Pancreas (tissue), 10 donors: ENCODE data around the gene SLC29A1. TPM values are rescaled to one million over a fixed set of nuclear protein-coding genes. Genes with fewer than 3 reads are reported as not detected.
"Not testable (repeated sequence)": the region's sequence is repeated elsewhere in the genome, so short reads cannot be mapped to it uniquely, and the experiment has no call there.

ENCODE experiments used
- ATAC-seq, 4 donors: fragments of 200-7000 bp; cut with Tn5 transposase; one replicate each; pipeline versions ENCODE4 v1.8.0 to v1.9.1; 2020; ENCODE audit warnings: mild to moderate bottlenecking in 4 of 4, moderate library complexity in 4 of 4
- DNase-seq, 6 donors: peaks; one replicate each; pipeline ENCODE4 v3.0.0-alpha.2; 2020
- FAIRE-seq: peaks from 2 replicates; lab custom pipeline; 2012; peaks lifted over from hg19 to GRCh38; lab: Jason Lieb, UNC
- H3K27ac ChIP-seq, 4 donors: fragments of 200-600 bp; sonication (generic); 1 replicate in 3 of 4; 2 replicates in 1 of 4; pipeline versions ENCODE4 v1.5.0 to v1.8.0; 2020
- H3K27me3 ChIP-seq, 4 donors: fragments of 200-600 bp; one replicate each; pipeline ENCODE4 v1.8.0; 2021
- H3K36me3 ChIP-seq, 3 donors: fragments of 200-600 bp; sonication (generic) in 1 of 3; one replicate each; pipeline versions ENCODE4 v1.5.0 to v1.8.0; 2020 to 2021
- H3K4me1 ChIP-seq, 3 donors: fragments of 200-600 bp; one replicate each; pipeline ENCODE4 v1.8.0; 2021
- H3K4me3 ChIP-seq, 4 donors: fragments of 200-600 bp; sonication (generic) in 2 of 4; one replicate each; pipeline versions ENCODE4 v1.5.0 to v1.8.0; 2020 to 2021
- H3K9me3 ChIP-seq, 4 donors: fragments of 200-600 bp; one replicate each; pipeline ENCODE4 v1.8.0; 2021
- WGBS, 2 donors: extraction: QIAGEN DNeasy Blood & Tissue Kit; methylation state at CpG; one replicate each; pipeline ENCODE4 v1.1.7; 2013; 5-methylcytosine and 5-hydroxymethylcytosine counted together
- intact Hi-C, 3 donors: fragments of 100-400 bp; cut with DNase I; formaldehyde crosslinking; loops; one replicate each; pipeline versions ENCODE4 v1.11.1 to v1.14.2; 2022
- polyA plus RNA-seq, 2 donors: library from polyadenylated mRNA; stranded (reverse); fragments of 200-250 nt; gene quantifications; one replicate each; pipeline ENCODE4 v1.2.3, GENCODE V29; 2013
- total RNA-seq, 6 donors: library from RNA; stranded (reverse); fragmentation: NEBNext Ultra II Directional in 4 of 6; extraction: Animal tissue kit (Norgen Biotek cat#: 25700) in 4 of 6; gene quantifications; one replicate each; pipeline versions ENCODE4 v1.2.1 to v1.2.4, GENCODE V29; 2021 to 2023
- TF ChIP-seq, protein P1 (sequence below), 4 donors: fragments of 200-600 bp; sonication (generic) in 3 of 4; IDR thresholded peaks; one replicate each; pipeline versions ENCODE4 v1.5.0 to v1.8.0; 2021; ENCODE audit warnings: antibody characterized with exemption in 4 of 4
- donor health status: healthy with polysubstance abuse.
- donor health status: DM: no; HTN: no; CAD: no; lungs with moderate emphysema.
- donor health status: DM: no; HTN: no; CAD: no.
- donor health status: control.
- donor health status: control.
- donor health status: Bipolar disorder and iron deficiency.
- donor health status: DM: yes; HTN: yes; CAD: no.
- donor health status: DM: no; HTN: no; CAD: no.
- donor health status: DM: no; HTN: no; CAD: no.
- donor health status: DM: yes; HTN: yes; CAD: no.

Gene SLC29A1
- total and polyA plus RNA-seq, 8 donors, result 24.8 to 89.8 (median 44.4) TPM

DNA sequence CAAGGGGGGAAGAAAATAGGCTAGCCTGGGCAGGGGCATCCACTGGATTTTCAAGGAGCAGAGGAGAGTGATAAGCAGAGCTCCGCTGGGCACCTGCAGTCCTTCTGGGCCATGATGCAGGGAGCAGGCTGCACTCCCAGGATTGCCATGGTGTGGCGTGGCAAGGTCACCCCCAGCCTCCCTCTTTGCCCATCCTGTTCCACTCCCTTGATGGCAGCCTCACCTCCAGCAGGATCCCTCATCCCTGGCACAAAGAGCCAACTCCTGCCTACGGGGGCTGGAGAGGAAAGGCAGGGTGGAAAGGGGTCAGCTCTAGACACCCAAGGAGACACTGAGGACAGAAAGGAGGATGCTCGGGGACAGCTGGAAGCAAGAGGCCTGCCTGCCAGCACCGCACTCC, 29.1 kb upstream of the SLC29A1 start:
- H3K4me1 ChIP-seq, result no peaks in the 10 kb centered on the region
- FAIRE-seq (no peak), DNase-seq (no peak), ATAC-seq (no peak)
- no peak overlapping the region for H3K27ac ChIP-seq
- TF ChIP-seq, protein P1, sequence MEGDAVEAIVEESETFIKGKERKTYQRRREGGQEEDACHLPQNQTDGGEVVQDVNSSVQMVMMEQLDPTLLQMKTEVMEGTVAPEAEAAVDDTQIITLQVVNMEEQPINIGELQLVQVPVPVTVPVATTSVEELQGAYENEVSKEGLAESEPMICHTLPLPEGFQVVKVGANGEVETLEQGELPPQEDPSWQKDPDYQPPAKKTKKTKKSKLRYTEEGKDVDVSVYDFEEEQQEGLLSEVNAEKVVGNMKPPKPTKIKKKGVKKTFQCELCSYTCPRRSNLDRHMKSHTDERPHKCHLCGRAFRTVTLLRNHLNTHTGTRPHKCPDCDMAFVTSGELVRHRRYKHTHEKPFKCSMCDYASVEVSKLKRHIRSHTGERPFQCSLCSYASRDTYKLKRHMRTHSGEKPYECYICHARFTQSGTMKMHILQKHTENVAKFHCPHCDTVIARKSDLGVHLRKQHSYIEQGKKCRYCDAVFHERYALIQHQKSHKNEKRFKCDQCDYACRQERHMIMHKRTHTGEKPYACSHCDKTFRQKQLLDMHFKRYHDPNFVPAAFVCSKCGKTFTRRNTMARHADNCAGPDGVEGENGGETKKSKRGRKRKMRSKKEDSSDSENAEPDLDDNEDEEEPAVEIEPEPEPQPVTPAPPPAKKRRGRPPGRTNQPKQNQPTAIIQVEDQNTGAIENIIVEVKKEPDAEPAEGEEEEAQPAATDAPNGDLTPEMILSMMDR (IDR thresholded peaks at IDR 0.05), result no peak
- intact Hi-C loops, result no loop called here
- no peaks in the 10 kb centered on the region for H3K9me3 ChIP-seq
- 80 to 94% methylated on average over 5 of the region's 5 CpGs for WGBS, 2 donors
- H3K36me3 ChIP-seq, result no peaks in the 10 kb centered on the region
- no peaks in the 10 kb centered on the region for H3K27me3 ChIP-seq
- no peak overlapping the region for H3K4me3 ChIP-seq

DNA sequence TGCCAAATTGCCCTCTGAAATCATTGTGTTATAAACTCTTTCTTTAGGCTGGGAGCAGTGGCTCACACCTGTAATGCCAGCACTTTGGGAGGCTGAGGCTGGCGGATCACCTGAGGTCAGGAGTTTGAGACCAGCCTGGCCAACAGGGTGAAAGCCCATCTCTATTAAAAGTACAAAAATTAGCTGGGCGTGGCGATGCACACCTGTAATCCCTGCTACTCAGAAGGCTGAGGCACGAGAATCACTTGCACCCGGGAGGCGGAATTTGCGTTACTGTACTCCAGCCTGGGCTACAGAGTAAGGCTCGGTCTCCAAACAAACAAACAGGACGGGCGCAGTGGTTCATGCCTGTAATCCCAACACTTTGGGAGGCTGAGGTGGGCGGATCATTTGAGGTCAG, 27.0 kb upstream of the SLC29A1 start:
- H3K4me1 ChIP-seq, ATAC-seq, DNase-seq, H3K9me3 ChIP-seq, intact Hi-C loops, H3K4me3 ChIP-seq, FAIRE-seq, H3K27ac ChIP-seq, H3K36me3 ChIP-seq, H3K27me3 ChIP-seq: not testable (repeated sequence)
- WGBS, 2 donors, result 91 to 92% methylated on average over 11 of the region's 11 CpGs

- H3K4me3 ChIP-seq, result no peak overlapping the region
- H3K27ac ChIP-seq, result no peak overlapping the region
- DNase-seq (no peak), FAIRE-seq (no peak), ATAC-seq (no peak)
- H3K27me3 ChIP-seq, result no peaks in the 10 kb centered on the region
- TF ChIP-seq, protein P1 (IDR thresholded peaks at IDR 0.05), result no peak
- 76 to 83% methylated on average over 3 of the region's 3 CpGs for WGBS, 2 donors
- intact Hi-C loops, result no loop called here
- peaks cover 9 to 10% (median 10%) of the 10 kb centered on the region in 3 donors for H3K4me1 ChIP-seq
- H3K36me3 ChIP-seq, result no peaks in the 10 kb centered on the region
- H3K9me3 ChIP-seq, result no peaks in the 10 kb centered on the region
Observed at GRCh38 chr6:44198684-44199083, 24.7 kb upstream of the SLC29A1 start.

- 82 to 87% methylated on average over 4 of the region's 4 CpGs for WGBS, 2 donors
- TF ChIP-seq, protein P1 (IDR thresholded peaks at IDR 0.05), result no peak
- peaks cover 13 to 15% (median 15%) of the 10 kb centered on the region in 3 donors for H3K4me1 ChIP-seq
- ATAC-seq (no peak), DNase-seq (no peak), FAIRE-seq (no peak)
- H3K9me3 ChIP-seq, result no peaks in the 10 kb centered on the region
- H3K36me3 ChIP-seq, result no peaks in the 10 kb centered on the region
- H3K27me3 ChIP-seq, result no peaks in the 10 kb centered on the region
- intact Hi-C loops, result no loop called here
- no peak overlapping the region for H3K27ac ChIP-seq
- H3K4me3 ChIP-seq, result no peak overlapping the region
Observed at GRCh38 chr6:44199883-44200282, 23.5 kb upstream of the SLC29A1 start.

DNA sequence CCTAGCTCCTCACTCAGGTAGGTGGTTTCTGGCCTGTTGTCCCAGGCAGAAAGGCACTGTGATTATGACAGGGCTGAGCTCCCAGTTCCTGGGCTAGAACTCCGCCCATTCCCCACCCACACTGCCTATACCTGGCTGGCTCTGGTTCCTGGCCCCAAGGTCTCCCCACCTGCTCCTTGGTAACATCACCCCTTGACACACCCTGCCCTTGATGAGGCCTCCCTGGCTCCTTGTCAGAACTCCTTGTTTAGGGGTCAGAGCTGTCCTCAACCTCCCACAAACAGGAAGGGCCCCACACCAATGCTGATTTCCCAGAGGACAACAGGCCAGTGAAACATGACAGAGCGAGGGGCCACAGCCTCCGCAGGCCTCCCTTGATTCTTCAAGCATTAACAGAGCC, 22.2 kb upstream of the SLC29A1 start:
- Histone ChIP-seq H3K27me3 (no peaks in the 10 kb centered on the region), H3K4me3 (no peak overlapping the region), H3K4me1 (peaks cover 13 to 15% (median 15%) of the 10 kb centered on the region in 3 donors), H3K27ac (no peak overlapping the region), H3K9me3 (no peaks in the 10 kb centered on the region), H3K36me3 (no peaks in the 10 kb centered on the region)
- WGBS, 2 donors, result 66 to 84% methylated on average over 3 of the region's 3 CpGs
- peak in 3 of 6 donors; percentile 25 to 61 (median 40) for DNase-seq
- FAIRE-seq, result no peak
- TF ChIP-seq, protein P1 (IDR thresholded peaks at IDR 0.05), result no peak
- peak; percentile 47 to 90 (median 78) for ATAC-seq
- intact Hi-C loops, result no loop called here
